ENCODE results near the gene CDK5R1.
"Not testable (repeated sequence)": the region's sequence is repeated elsewhere in the genome, so short reads cannot be mapped to it uniquely, and the experiment has no call there.

The CDK5R1 gene

GRCh38 chr17:32513579-32513978 lies 26.8 kb downstream of the CDK5R1 start:
- FAIRE-seq: no peak
- no peak for DNase-seq (ENCODE audit: extremely low spot score, insufficient read length, low read depth)

GRCh38 chr17:32514606-32515005 lies 27.8 kb downstream of the CDK5R1 start:
- FAIRE-seq (no peak), DNase-seq (ENCODE audit: extremely low spot score, insufficient read length, low read depth) (no peak)

- peak; percentile 91 for FAIRE-seq
- no peak for DNase-seq (ENCODE audit: extremely low spot score, insufficient read length, low read depth)
Measured at GRCh38 chr17:32515677-32516383, 29.0 kb downstream of the CDK5R1 start.

GRCh38 chr17:32516450-32516849 lies 29.7 kb downstream of the CDK5R1 start:
- DNase-seq (ENCODE audit: extremely low spot score, insufficient read length, low read depth): no peak
- peak; percentile 81 for FAIRE-seq

GRCh38 chr17:32516940-32517701 lies 30.3 kb downstream of the CDK5R1 start:
- no peak for DNase-seq (ENCODE audit: extremely low spot score, insufficient read length, low read depth)
- peak; percentile 93 for FAIRE-seq

- FAIRE-seq (no peak), DNase-seq (ENCODE audit: extremely low spot score, insufficient read length, low read depth) (no peak)
Measured at GRCh38 chr17:32517982-32518381, 31.2 kb downstream of the CDK5R1 start.

GRCh38 chr17:32518646-32519227 lies 31.9 kb downstream of the CDK5R1 start:
- DNase-seq (ENCODE audit: extremely low spot score, insufficient read length, low read depth) (no peak), FAIRE-seq (no peak)

- FAIRE-seq (peak; percentile 77), DNase-seq (ENCODE audit: extremely low spot score, insufficient read length, low read depth) (no peak)
Measured at GRCh38 chr17:32519228-32520103, 32.7 kb downstream of the CDK5R1 start.

- FAIRE-seq (peak; percentile 86), DNase-seq (ENCODE audit: extremely low spot score, insufficient read length, low read depth) (no peak)
Measured at GRCh38 chr17:32520104-32520701, 33.4 kb downstream of the CDK5R1 start.

GRCh38 chr17:32520737-32521404 lies 34.1 kb downstream of the CDK5R1 start:
- DNase-seq (ENCODE audit: extremely low spot score, insufficient read length, low read depth): no peak
- no peak for FAIRE-seq

GRCh38 chr17:32523017-32523680 lies 36.4 kb downstream of the CDK5R1 start:
- peak; percentile 100 for FAIRE-seq

GRCh38 chr17:32523827-32524552 lies 37.2 kb downstream of the CDK5R1 start:
- DNase-seq (ENCODE audit: extremely low spot score, insufficient read length, low read depth): peak; percentile 54
- no peak for FAIRE-seq

More at GRCh38 chr17:32523017-32523680, 36.4 kb downstream of the CDK5R1 start:
- DNase-seq (ENCODE audit: extremely low spot score, insufficient read length, low read depth): peak; percentile 63

GRCh38 chr17:32524553-32524880 lies 37.7 kb downstream of the CDK5R1 start:
- not testable (repeated sequence) for FAIRE-seq

GRCh38 chr17:32525122-32525521 lies 38.3 kb downstream of the CDK5R1 start:
- DNase-seq (ENCODE audit: extremely low spot score, insufficient read length, low read depth): no peak
- peak; percentile 9 for FAIRE-seq

More at GRCh38 chr17:32524553-32524880, 37.7 kb downstream of the CDK5R1 start:
- DNase-seq (ENCODE audit: extremely low spot score, insufficient read length, low read depth): not testable (repeated sequence)

- no peak for FAIRE-seq
- DNase-seq (ENCODE audit: extremely low spot score, insufficient read length, low read depth): no peak
Measured at GRCh38 chr17:32527146-32527545, 40.4 kb downstream of the CDK5R1 start.

GRCh38 chr17:32528825-32529224 lies 42.0 kb downstream of the CDK5R1 start:
- DNase-seq (ENCODE audit: extremely low spot score, insufficient read length, low read depth): no peak

GRCh38 chr17:32529604-32530003 lies 42.8 kb downstream of the CDK5R1 start:
- no peak for DNase-seq (ENCODE audit: extremely low spot score, insufficient read length, low read depth)
- no peak for FAIRE-seq

More at GRCh38 chr17:32528825-32529224, 42.0 kb downstream of the CDK5R1 start:
- FAIRE-seq: peak; percentile 65

GRCh38 chr17:32533296-32533695 lies 46.5 kb downstream of the CDK5R1 start:
- FAIRE-seq: no peak
- DNase-seq (ENCODE audit: extremely low spot score, insufficient read length, low read depth): no peak
